C4-2B (cell line): ENCODE measurements around the gene SCGN.

Source experiments
- H3K27ac ChIP-seq: fragments of 450-650 bp; 2 replicates; pipeline ENCODE4 v1.5.1; 2017
- CTCF ChIP-seq: fragments of 450-650 bp; conservative IDR thresholded peaks from 2 replicates; pipeline ENCODE4 v1.5.1; 2017; ENCODE audit warnings: mild to moderate bottlenecking
- ZFX ChIP-seq: fragments of 450-650 bp; IDR thresholded peaks from 2 replicates; pipeline ENCODE4 v1.6.1; 2017

SCGN gene

GRCh38 chr6:25717866-25718740 lies 66.1 kb downstream of the SCGN start:
- no peak overlapping the region for H3K27ac ChIP-seq
- TF ChIP-seq CTCF (peak; percentile 86), ZFX (no peak)

- TF ChIP-seq ZFX (no peak), CTCF (no peak)
- no peak overlapping the region for H3K27ac ChIP-seq
Observed at GRCh38 chr6:25726122-25726911, 74.3 kb downstream of the SCGN start.

- H3K27ac ChIP-seq = no peak overlapping the region
- no peak for TF ChIP-seq ZFX
- no peak for TF ChIP-seq CTCF
Observed at GRCh38 chr6:25727028-25727427, 75.0 kb downstream of the SCGN start.

GRCh38 chr6:25730907-25731306 lies 78.9 kb downstream of the SCGN start:
- H3K27ac ChIP-seq = no peak overlapping the region
- TF ChIP-seq ZFX = no peak
- no peak for TF ChIP-seq CTCF

- TF ChIP-seq ZFX (no peak), CTCF (no peak)
Observed at GRCh38 chr6:25731721-25732120, 79.7 kb downstream of the SCGN start.

GRCh38 chr6:25732468-25733198 lies 80.6 kb downstream of the SCGN start:
- TF ChIP-seq CTCF (no peak), ZFX (no peak)
- H3K27ac ChIP-seq = no peak overlapping the region

More at GRCh38 chr6:25731721-25732120, 79.7 kb downstream of the SCGN start:
- no peak overlapping the region for H3K27ac ChIP-seq
